Lung (tissue), 12 donors: ENCODE measurements around the gene NT5M. TPM values are rescaled to one million over a fixed set of nuclear protein-coding genes. Genes with fewer than 3 reads are reported as not detected.
A peak's percentile ranks its signal among the peaks of the same experiment; 100 is the strongest.

Experiments
- ATAC-seq: fragments of 200-7000 bp; cut with Tn5 transposase; one replicate; pipeline ENCODE4 v1.9.1; 2020; ENCODE audit warnings: moderate number of reproducible peaks; ENCODE audit not compliant: insufficient read depth, low FRiP score
- DNase-seq, 3 donors: peaks; one replicate each; pipeline ENCODE4 v3.0.0-alpha.2; 2013 to 2017
- H3K27ac ChIP-seq, 2 donors: one replicate each; pipeline ENCODE4 v1.5.1; 2013; ENCODE audit warnings: mild to moderate bottlenecking in 2 of 2, moderate library complexity in 2 of 2, control low read depth in 1 of 2, inconsistent platforms in 1 of 2, low read depth in 1 of 2, low read length in 1 of 2
- H3K27me3 ChIP-seq, 3 donors: one replicate each; pipeline ENCODE4 v1.5.1; 2013; ENCODE audit warnings: low read length in 2 of 3; ENCODE audit not compliant: control insufficient read depth in 3 of 3, insufficient read depth in 3 of 3
- H3K36me3 ChIP-seq, 4 donors: one replicate each; pipeline ENCODE4 v1.5.1; 2013; ENCODE audit warnings: low read length in 4 of 4, mild to moderate bottlenecking in 1 of 4, moderate library complexity in 1 of 4; ENCODE audit not compliant: control insufficient read depth in 4 of 4, insufficient read depth in 4 of 4
- H3K4me1 ChIP-seq, 5 donors: one replicate each; pipeline ENCODE4 v1.5.1; 2013; ENCODE audit warnings: low read length in 5 of 5, mild to moderate bottlenecking in 2 of 5, moderate library complexity in 1 of 5; ENCODE audit not compliant: control insufficient read depth in 5 of 5, insufficient read depth in 5 of 5
- H3K4me3 ChIP-seq: one replicate; pipeline ENCODE4 v1.5.1; 2013; ENCODE audit warnings: mild to moderate bottlenecking, control low read depth, moderate library complexity
- H3K9ac ChIP-seq, 2 donors: one replicate each; pipeline ENCODE4 v1.5.1; 2013; ENCODE audit warnings: low read length in 2 of 2, control low read depth in 1 of 2; ENCODE audit not compliant: insufficient read depth in 1 of 2
- H3K9me3 ChIP-seq, 4 donors: one replicate each; pipeline ENCODE4 v1.5.1; 2013; ENCODE audit warnings: low read length in 3 of 4, mild to moderate bottlenecking in 1 of 4, moderate library complexity in 1 of 4; ENCODE audit not compliant: control insufficient read depth in 4 of 4, insufficient read depth in 3 of 4
- WGBS, 2 donors: extraction: QIAGEN DNeasy Blood & Tissue Kit; methylation state at CpG; one replicate each; pipeline ENCODE4 v1.1.7; 2013; 5-methylcytosine and 5-hydroxymethylcytosine counted together
- polyA plus RNA-seq, 2 donors: library from polyadenylated mRNA; stranded (reverse); fragments of 200-250 nt; gene quantifications; one replicate each; pipeline ENCODE4 v1.2.1, GENCODE V29; 2013
- total RNA-seq, 2 donors: library from RNA; depleted of rRNA in 1 of 2; stranded (reverse); fragments of >200 nt in 1 of 2; gene quantifications; one replicate each; pipeline ENCODE4 v1.2.1, GENCODE V29; 2014 to 2021
- TF ChIP-seq, protein P1 (sequence below): IDR thresholded peaks from 2 replicates; pipeline ENCODE4 v1.5.1; 2012; ENCODE audit warnings: mild to moderate bottlenecking; ENCODE audit errors: control extremely low read depth, extremely low read depth
- donor health status: control.
- donor health status: control.
- donor health status: Bipolar disorder and iron deficiency.
- donor health status: healthy.
- donor health status: DM: yes; HTN: yes; CAD: no.

NT5M gene
- total and polyA plus RNA-seq, 4 donors: 1.7 to 2.8 (median 2.1) TPM

DNA sequence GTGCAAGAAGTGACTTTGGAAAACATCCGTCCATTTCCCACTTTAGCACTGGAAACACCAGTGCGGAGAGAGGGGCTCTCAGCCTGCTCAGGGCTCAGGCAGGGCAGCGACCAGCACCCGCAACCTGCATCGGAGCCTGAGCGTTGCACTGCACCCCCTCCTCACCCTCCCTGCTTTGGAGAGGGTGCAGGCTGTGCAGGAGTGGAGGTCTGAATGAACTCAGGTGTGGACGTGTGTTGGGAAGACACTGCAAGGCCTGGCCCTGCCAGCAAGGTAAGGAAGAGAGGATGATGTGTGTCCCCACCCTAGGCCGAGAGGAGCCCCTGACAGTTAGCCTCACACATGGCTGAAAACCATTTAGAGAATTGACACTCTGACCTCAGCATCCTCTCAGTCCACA lies 81.8 kb downstream of the NT5M start:
- Histone ChIP-seq H3K27me3 (no peaks in the 10 kb centered on the region), H3K27ac (no peak overlapping the region), H3K36me3 (no peaks in the 10 kb centered on the region), H3K9me3 (no peaks in the 10 kb centered on the region), H3K4me3 (no peak overlapping the region), H3K9ac (no peak overlapping the region), H3K4me1 (peaks cover 0 to 30% (median 10%) of the 10 kb centered on the region in 5 donors)
- ATAC-seq (no peak), DNase-seq (no peak)
- 94% methylated on average over 8 of the region's 8 CpGs for WGBS, 2 donors
- TF ChIP-seq, protein P1, sequence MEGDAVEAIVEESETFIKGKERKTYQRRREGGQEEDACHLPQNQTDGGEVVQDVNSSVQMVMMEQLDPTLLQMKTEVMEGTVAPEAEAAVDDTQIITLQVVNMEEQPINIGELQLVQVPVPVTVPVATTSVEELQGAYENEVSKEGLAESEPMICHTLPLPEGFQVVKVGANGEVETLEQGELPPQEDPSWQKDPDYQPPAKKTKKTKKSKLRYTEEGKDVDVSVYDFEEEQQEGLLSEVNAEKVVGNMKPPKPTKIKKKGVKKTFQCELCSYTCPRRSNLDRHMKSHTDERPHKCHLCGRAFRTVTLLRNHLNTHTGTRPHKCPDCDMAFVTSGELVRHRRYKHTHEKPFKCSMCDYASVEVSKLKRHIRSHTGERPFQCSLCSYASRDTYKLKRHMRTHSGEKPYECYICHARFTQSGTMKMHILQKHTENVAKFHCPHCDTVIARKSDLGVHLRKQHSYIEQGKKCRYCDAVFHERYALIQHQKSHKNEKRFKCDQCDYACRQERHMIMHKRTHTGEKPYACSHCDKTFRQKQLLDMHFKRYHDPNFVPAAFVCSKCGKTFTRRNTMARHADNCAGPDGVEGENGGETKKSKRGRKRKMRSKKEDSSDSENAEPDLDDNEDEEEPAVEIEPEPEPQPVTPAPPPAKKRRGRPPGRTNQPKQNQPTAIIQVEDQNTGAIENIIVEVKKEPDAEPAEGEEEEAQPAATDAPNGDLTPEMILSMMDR: no peak

DNA sequence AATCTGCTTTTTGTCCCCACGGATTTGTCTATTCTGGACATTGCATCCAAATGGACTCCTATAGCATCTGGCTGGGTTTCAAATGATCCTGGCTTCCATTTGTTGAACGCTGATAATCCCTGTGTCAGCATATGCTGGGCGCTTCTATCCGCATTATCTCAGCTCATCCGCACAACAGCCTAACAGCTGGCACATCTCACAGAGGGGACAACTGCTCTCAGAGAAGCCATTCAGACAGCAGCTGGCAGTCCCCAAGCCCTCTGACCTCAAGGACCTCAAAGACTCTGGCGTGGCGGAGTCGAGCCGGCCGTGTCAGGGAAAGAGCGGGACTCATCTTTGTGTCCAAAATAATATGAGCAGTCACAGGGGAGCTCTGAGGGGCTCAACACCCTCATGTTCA lies 82.3 kb downstream of the NT5M start:
- WGBS, 2 donors: 76 to 83% methylated on average over 11 of the region's 11 CpGs
- H3K4me1 ChIP-seq: peaks cover 0 to 30% (median 10%) of the 10 kb centered on the region in 5 donors
- ATAC-seq (no peak), DNase-seq (peak; percentile 76 to 88 (median 80))
- no peaks in the 10 kb centered on the region for H3K36me3 ChIP-seq
- H3K9me3 ChIP-seq: no peaks in the 10 kb centered on the region
- H3K4me3 ChIP-seq: no peak overlapping the region
- TF ChIP-seq, protein P1: no peak
- H3K27ac ChIP-seq: no peak overlapping the region
- H3K9ac ChIP-seq: no peak overlapping the region
- no peaks in the 10 kb centered on the region for H3K27me3 ChIP-seq

DNA sequence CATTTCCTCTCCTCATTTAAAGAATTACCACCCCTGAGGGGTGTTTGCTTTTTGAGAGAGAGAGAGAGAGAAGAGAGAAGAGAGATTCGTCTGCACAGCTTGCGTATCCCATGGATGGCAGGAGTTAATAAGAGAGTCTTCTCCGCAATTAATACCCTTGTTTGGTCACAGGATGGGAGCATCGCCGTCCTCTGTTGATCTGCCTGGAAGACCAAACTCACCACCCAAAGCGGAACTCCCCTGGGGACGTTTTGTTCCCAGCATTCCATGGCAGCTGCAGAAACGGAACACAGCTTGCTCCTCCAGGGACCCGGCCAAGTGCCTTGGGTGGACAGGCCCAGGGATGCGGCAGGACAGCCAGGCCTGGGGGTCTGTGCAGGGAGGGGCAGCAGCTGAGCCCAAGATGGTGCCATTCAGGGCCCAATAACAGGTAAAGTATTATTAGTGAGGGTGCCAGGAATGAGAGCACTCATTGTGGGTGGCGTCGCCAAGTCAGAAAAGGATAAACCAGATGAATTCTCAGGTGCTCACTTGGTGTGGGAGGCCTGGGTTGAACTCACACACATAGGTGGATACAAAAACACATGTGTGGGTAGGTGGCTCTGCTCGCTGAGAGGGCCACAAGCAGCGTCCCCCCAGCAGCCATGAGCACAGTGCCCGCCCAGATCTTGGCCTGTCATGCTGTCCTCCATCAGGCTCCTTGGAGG lies 83.1 kb downstream of the NT5M start:
- DNase-seq (peak; percentile 34 to 58 (median 39)), ATAC-seq (no peak)
- Histone ChIP-seq H3K27ac (no peak overlapping the region), H3K9me3 (no peaks in the 10 kb centered on the region), H3K4me1 (peaks cover 0 to 30% (median 10%) of the 10 kb centered on the region in 5 donors), H3K27me3 (no peaks in the 10 kb centered on the region), H3K36me3 (no peaks in the 10 kb centered on the region), H3K4me3 (no peak overlapping the region), H3K9ac (no peak overlapping the region)
- WGBS, 2 donors: 82 to 88% methylated on average over 15 of the region's 15 CpGs
- TF ChIP-seq, protein P1: no peak
